Gastrocnemius medialis (tissue), 4 donors: ENCODE measurements around the gene CDPF1. TPM values are rescaled to one million over a fixed set of nuclear protein-coding genes. Genes with fewer than 3 reads are reported as not detected.
"Not testable (repeated sequence)": the region's sequence is repeated elsewhere in the genome, so short reads cannot be mapped to it uniquely, and the experiment has no call there.

Source experiments
- ATAC-seq, 2 donors: fragments of 150-250 bp; one replicate each; pipeline ENCODE4 v1.9.1; 2016
- DNase-seq, 2 donors: peaks; one replicate each; pipeline ENCODE4 v3.0.0-alpha.2; 2019
- H3K27ac ChIP-seq, 4 donors: fragments of 200-600 bp; sonication (generic); 1 replicate in 1 of 4; 2 replicates in 3 of 4; pipeline ENCODE4 v1.5.1; 2016 to 2018; ENCODE audit warnings: mild to moderate bottlenecking in 2 of 4, moderate library complexity in 1 of 4
- H3K27me3 ChIP-seq, 3 donors: fragments of 200-600 bp; sonication (generic) in 2 of 3; 1 replicate in 1 of 3; 2 replicates in 2 of 3; pipeline versions ENCODE4 v1.5.1 to v1.6.0; 2016 to 2019; ENCODE audit warnings: mild to moderate bottlenecking in 1 of 3, moderate library complexity in 1 of 3
- H3K36me3 ChIP-seq, 2 donors: fragments of 200-600 bp; sonication (generic) in 1 of 2; one replicate each; pipeline ENCODE4 v1.5.1; 2017 to 2018
- H3K4me1 ChIP-seq, 2 donors: fragments of 200-600 bp; sonication (generic) in 1 of 2; one replicate each; pipeline ENCODE4 v1.5.1; 2016 to 2017; ENCODE audit warnings: mild to moderate bottlenecking in 2 of 2
- H3K4me3 ChIP-seq, 4 donors: fragments of 200-600 bp; sonication (generic) in 3 of 4; 1 replicate in 1 of 4; 2 replicates in 3 of 4; pipeline ENCODE4 v1.5.1; 2016 to 2019; ENCODE audit warnings: mild to moderate bottlenecking in 2 of 4
- H3K9me3 ChIP-seq, 3 donors: fragments of 200-600 bp; sonication (generic) in 2 of 3; 1 replicate in 1 of 3; 2 replicates in 2 of 3; pipeline ENCODE4 v1.5.1; 2016 to 2019
- CTCF ChIP-seq, 5 experiments: fragments of 450-650 bp in 3 of 5; fragments of 200-600 bp in 2 of 5; sonication (generic) in 2 of 5; IDR thresholded peaks in 4 of 5; conservative IDR thresholded peaks in 1 of 5; 1 replicate in 4 of 5; 2 replicates in 1 of 5; pipeline ENCODE4 v1.5.1; 2016 to 2019; ENCODE audit warnings: antibody characterized with exemption in 5 of 5, mild to moderate bottlenecking in 3 of 5, moderate library complexity in 3 of 5
- POLR2A ChIP-seq, 2 donors: fragments of 450-650 bp; IDR thresholded peaks; one replicate each; pipeline ENCODE4 v1.6.1; 2017; ENCODE audit warnings: antibody characterized with exemption in 2 of 2, mild to moderate bottlenecking in 2 of 2, moderate library complexity in 2 of 2
- in situ Hi-C, 4 donors: fragments of 200-750 bp; cut with MboI; loops; one replicate each; pipeline versions ENCODE4 v1.15.0 to v1.8.0; 2017; ENCODE audit warnings: low sequenced_read_pairs in 4 of 4
- intact Hi-C: fragments of 100-400 bp; cut with DNase I; formaldehyde crosslinking; loops from one replicate; pipeline ENCODE4 v1.15.1; 2023; ENCODE audit warnings: low total_unique reads
- total RNA-seq, 4 donors: library from RNA; depleted of rRNA; stranded (reverse); fragments of >200 nt; gene quantifications; one replicate each; pipeline versions ENCODE4 v1.1.0 to v1.2.3, GENCODE V29; 2016

CDPF1 gene
- total RNA-seq, 4 donors from 2014 or later, result 6.3 to 18.8 (median 12.5) TPM

GRCh38 chr22:46272762-46273431 is 22.8 kb upstream of the CDPF1 start:
- Histone ChIP-seq H3K4me1 (peaks cover 10 to 12% of the 10 kb centered on the region in 2 donors), H3K4me3 (no peak overlapping the region), H3K9me3 (no peaks in the 10 kb centered on the region), H3K27ac (no peak overlapping the region), H3K27me3 (no peaks in the 10 kb centered on the region), H3K36me3 (peaks cover 0 to 55% of the 10 kb centered on the region in 2 donors)
- no peak for TF ChIP-seq POLR2A (IDR thresholded peaks at IDR 0.05)
- no peak for TF ChIP-seq CTCF (IDR thresholded peaks at IDR 0.05 in 4 of 5, conservative IDR thresholded peaks at IDR 0.05 in 1 of 5)
- intact Hi-C loops (no loop called here), in situ Hi-C loops (no loop called here)
- DNase-seq (no peak), ATAC-seq (no peak)

DNA sequence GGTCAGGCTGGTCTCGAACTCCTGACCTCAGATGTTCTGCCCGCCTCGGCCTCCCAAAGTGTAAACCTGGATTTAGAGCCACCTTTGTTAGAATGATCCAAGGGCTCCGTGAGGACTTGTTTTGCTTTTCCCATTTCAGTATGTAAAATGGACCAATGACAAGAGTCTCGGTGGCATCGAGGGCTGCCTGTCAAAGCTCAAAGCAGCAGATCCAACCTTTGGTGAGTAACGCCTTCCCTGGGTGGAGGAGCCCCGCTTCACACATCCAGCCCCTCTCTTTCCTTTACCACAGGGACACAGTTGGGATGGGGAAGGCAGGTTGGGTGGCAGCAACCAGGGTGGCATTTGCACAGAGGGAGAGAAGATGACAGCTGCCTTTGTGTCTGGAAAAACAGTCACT is 22.1 kb upstream of the CDPF1 start:
- Histone ChIP-seq H3K9me3 (no peaks in the 10 kb centered on the region), H3K27me3 (no peaks in the 10 kb centered on the region), H3K27ac (no peak overlapping the region), H3K4me1 (peaks cover 10 to 14% of the 10 kb centered on the region in 2 donors), H3K36me3 (peaks cover 0 to 50% of the 10 kb centered on the region in 2 donors), H3K4me3 (no peak overlapping the region)
- DNase-seq, result no peak
- no peak for ATAC-seq
- intact Hi-C loops, result no loop called here
- in situ Hi-C loops, result no loop called here
- TF ChIP-seq POLR2A (IDR thresholded peaks at IDR 0.05) (no peak), CTCF (IDR thresholded peaks at IDR 0.05 in 4 of 5, conservative IDR thresholded peaks at IDR 0.05 in 1 of 5) (no peak)

DNA sequence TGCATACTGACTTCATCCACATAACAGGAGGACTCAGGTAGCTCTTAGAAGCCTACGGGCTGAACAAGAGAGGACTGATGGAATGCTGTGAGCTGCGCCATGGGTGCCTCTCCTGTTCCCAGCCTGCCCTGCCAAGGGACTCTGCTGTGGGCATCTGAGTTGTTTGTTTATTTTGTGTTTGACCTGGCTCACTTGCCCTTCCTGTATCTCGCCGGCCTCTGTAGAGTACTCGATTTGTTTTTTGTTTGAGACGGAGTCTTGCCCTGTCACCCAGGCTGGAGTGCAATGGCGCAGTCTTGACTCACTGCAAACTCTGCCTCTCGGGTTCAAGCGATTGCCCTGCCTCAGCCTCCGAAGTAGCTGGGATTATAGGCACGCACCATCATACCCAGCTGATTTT is 19.5 kb upstream of the CDPF1 start:
- in situ Hi-C loops, result no loop called here
- intact Hi-C loops, result no loop called here
- peak overlapping the region in 3 of 4 donors; percentile 91 to 97 (median 94) for H3K27ac ChIP-seq

GRCh38 chr22:46267431-46268279 is 17.6 kb upstream of the CDPF1 start, which contains the start of gene TTC38:
TSS of gene TTC38 (plus strand) at chr22:46268008. CDS start at chr22:46268040, 32 bp downstream.
- Histone ChIP-seq H3K36me3 (peaks cover 0 to 12% of the 10 kb centered on the region in 2 donors), H3K27ac (peak within 1 kb of the TSS; percentile 89 to 97 (median 92)), H3K9me3 (no peaks in the 10 kb centered on the region), H3K4me1 (peaks cover 10 to 20% of the 10 kb centered on the region in 2 donors), H3K27me3 (no peaks in the 10 kb centered on the region), H3K4me3 (peak within 1 kb of the TSS; percentile 75 to 99 (median 80))
- peak; percentile 62 to 71 for TF ChIP-seq POLR2A (IDR thresholded peaks at IDR 0.05)
- no peak for TF ChIP-seq CTCF (IDR thresholded peaks at IDR 0.05 in 4 of 5, conservative IDR thresholded peaks at IDR 0.05 in 1 of 5)
- intact Hi-C loops (loop anchor here (1.0 to 2.0 kb wide), 2 partner anchors 17 to 29 kb away; partner anchors contain the start of genes CDPF1 and GTSE1), in situ Hi-C loops (no loop called here)
- DNase-seq (peak; percentile 90 to 96), ATAC-seq (peak; percentile 95 to 96)

More for the DNA sequence above, 19.5 kb upstream of the CDPF1 start:
- TF ChIP-seq POLR2A (IDR thresholded peaks at IDR 0.05) (no peak), CTCF (IDR thresholded peaks at IDR 0.05 in 4 of 5, conservative IDR thresholded peaks at IDR 0.05 in 1 of 5) (no peak)
- H3K4me3 ChIP-seq, result no peak overlapping the region
- DNase-seq, result peak in 1 of 2 donors; percentile 5
- peaks cover 10 to 20% of the 10 kb centered on the region in 2 donors for H3K4me1 ChIP-seq
- H3K9me3 ChIP-seq, result no peaks in the 10 kb centered on the region
- ATAC-seq, result no peak
- H3K36me3 ChIP-seq, result peaks cover 0 to 31% of the 10 kb centered on the region in 2 donors
- H3K27me3 ChIP-seq, result no peaks in the 10 kb centered on the region

GRCh38 chr22:46265627-46266026 is 15.5 kb upstream of the CDPF1 start:
- intact Hi-C loops, result loop anchor here (2.0 kb wide), 1 partner anchor 31 kb away; the partner anchor contains the start of gene GTSE1
- H3K9me3 ChIP-seq, in situ Hi-C loops, DNase-seq, H3K36me3 ChIP-seq, ATAC-seq, H3K4me3 ChIP-seq, H3K27ac ChIP-seq, H3K27me3 ChIP-seq: not testable (repeated sequence)
- H3K4me1 ChIP-seq, result peaks cover 10 to 20% of the 10 kb centered on the region in 2 donors

- ATAC-seq, H3K36me3 ChIP-seq, H3K27me3 ChIP-seq, DNase-seq, H3K9me3 ChIP-seq, in situ Hi-C loops, intact Hi-C loops, H3K4me3 ChIP-seq, H3K27ac ChIP-seq: not testable (repeated sequence)
- peaks cover 10 to 20% of the 10 kb centered on the region in 2 donors for H3K4me1 ChIP-seq
Measured at GRCh38 chr22:46264520-46264919, 14.4 kb upstream of the CDPF1 start.
